GM19324 (cell line): Measurements from ENCODE around the gene BTNL2.

Source experiments
- ATAC-seq: cut with Tn5 transposase; IDR thresholded peaks from one replicate; pipeline ENCODE4 v1.9.1; 2021; ENCODE audit warnings: mild to moderate bottlenecking, moderate library complexity; ENCODE audit not compliant: unreplicated experiment, low FRiP score

The BTNL2 gene

DNA sequence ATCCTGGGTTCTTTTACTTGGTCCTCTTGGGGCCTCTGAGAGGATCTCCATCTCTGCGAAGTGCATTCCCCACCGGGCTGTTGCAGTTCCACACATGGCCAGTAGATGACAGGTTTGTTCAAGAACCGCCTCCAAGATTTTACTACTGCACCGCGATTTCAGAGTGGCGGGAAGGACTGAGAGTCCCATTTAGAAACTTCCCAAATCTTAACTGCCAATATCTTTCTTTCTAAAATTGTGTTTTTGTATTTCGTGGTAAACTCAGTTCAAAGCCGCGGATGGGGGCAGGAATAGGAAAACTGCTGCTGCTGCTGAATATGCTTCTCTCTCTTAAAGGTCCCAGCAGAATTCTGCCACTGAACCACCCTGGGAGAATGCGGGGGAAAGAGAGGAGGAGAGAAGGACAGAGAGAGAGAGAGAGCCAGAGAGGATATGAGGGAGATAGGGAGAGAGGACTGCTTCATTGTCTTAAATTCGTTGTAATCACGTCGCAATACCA, 8.6 kb upstream of the BTNL2 start:
- no peak for ATAC-seq

GRCh38 chr6:32413427-32414047, 6.6 kb upstream of the BTNL2 start:
- no peak for ATAC-seq

- no peak for ATAC-seq
These were observed 4.8 kb upstream of the BTNL2 start for GRCh38 chr6:32411566-32412327.

DNA sequence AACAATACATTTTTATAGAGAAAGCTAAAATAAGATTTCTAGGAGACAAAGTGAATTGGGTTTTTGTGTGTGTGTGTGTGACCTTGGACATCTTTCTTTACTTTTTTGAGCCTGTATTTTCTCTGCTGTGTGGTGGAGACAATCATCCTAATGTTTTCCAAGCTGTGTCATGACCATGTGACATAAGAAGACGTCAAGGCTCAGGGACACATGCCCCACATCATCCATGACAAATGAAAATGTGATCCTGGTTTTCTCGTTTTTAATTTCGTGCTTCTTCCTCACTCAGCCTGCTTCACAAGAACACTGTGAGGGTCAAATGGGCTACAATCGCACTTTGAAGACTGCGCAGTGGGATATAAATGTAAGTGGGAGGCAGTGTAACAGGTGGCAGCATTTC, 3.9 kb upstream of the BTNL2 start:
- no peak for ATAC-seq

- ATAC-seq, result no peak
These were observed 784 bp downstream of the BTNL2 start for GRCh38 chr6:32406197-32406596.

- no peak for ATAC-seq
These were observed 1.3 kb downstream of the BTNL2 start for GRCh38 chr6:32405656-32406055.

DNA sequence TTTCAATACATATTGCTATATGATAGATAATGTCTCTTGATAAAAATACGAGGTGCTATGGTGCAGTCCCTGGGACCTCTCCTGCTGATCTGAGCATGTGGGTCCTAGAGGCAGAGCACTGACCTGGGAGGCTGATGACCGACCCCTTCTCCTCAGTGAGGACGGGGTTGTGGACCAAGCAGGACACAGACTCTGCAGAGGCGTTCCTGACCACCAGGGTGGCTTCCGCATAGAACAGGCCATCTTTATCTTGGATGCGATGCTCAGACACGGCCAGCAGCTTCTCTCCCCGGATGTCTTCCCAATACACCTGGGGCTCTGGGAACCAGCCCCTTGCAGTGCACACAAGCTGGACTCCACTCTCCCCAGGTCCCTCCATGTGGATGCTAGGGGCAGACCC, 4.2 kb downstream of the BTNL2 start:
- no peak for ATAC-seq

GRCh38 chr6:32401284-32401963, 5.6 kb downstream of the BTNL2 start:
- ATAC-seq, result no peak

- peak; percentile 81 for ATAC-seq
These were observed 9.6 kb downstream of the BTNL2 start for GRCh38 chr6:32397252-32397920.

DNA sequence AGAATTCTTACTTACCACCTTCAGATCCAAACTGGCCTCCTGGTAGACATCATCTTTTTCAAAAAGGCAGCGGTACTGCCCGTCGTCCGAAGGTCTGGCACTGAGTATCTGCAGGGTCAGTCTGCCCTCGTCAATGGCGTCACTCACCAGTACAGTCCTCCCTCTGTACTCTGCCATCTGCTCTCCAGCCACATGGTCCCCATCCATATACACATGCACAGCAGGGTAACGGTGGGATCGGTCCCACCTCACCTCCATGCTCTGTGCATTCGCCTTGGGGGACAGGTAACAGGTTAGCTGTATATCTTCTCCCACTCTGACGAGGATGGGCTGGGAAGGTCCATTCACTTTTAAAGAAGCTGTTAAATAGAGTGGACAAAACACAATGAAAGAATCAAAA, 11.0 kb downstream of the BTNL2 start:
- no peak for ATAC-seq

GRCh38 chr6:32393665-32394420, 13.1 kb downstream of the BTNL2 start:
- no peak for ATAC-seq

- no peak for ATAC-seq
These were observed 15.5 kb downstream of the BTNL2 start for GRCh38 chr6:32391505-32391904.

- no peak for ATAC-seq
These were observed 19.2 kb downstream of the BTNL2 start for GRCh38 chr6:32387589-32388340.

DNA sequence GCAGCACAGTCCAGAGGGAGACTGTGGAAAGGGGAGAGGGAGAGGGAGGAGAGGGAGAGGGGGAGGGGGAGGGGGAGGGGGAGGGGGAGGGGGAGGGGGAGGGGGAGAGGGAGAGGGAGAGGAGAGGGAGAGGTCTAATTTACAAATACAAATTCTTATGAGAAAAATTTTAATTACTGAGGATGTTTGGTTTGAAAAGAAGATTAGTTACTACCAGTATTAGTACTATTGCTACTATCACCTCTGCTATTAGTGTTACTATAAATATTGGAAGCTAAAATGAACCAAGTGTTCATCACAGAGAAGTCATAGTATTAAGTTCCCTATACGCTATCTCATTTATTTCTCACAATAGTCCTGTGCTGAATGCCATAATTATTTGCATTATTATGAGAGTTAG, 20.9 kb downstream of the BTNL2 start:
- no peak for ATAC-seq

- ATAC-seq, result no peak
These were observed 24.1 kb downstream of the BTNL2 start for GRCh38 chr6:32382757-32383420.

DNA sequence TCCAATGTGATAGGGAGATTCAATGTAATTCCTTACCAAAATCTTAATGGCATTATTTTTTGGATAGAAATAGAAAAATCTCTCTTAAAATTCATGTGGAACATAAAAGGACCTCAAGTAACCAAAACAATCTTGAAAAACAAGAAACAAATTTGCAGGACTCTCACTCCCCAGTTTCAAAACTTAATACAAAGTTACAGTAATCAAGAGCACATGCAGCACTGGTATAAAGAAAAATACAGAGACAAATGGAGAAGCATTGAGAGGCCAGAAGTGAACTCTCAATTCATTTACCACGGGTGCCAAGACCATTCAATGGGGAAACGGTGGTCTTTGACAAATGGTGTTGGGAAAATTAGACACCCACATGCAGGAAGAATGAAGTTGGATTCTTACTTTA, 27.4 kb downstream of the BTNL2 start:
- ATAC-seq, result no peak

DNA sequence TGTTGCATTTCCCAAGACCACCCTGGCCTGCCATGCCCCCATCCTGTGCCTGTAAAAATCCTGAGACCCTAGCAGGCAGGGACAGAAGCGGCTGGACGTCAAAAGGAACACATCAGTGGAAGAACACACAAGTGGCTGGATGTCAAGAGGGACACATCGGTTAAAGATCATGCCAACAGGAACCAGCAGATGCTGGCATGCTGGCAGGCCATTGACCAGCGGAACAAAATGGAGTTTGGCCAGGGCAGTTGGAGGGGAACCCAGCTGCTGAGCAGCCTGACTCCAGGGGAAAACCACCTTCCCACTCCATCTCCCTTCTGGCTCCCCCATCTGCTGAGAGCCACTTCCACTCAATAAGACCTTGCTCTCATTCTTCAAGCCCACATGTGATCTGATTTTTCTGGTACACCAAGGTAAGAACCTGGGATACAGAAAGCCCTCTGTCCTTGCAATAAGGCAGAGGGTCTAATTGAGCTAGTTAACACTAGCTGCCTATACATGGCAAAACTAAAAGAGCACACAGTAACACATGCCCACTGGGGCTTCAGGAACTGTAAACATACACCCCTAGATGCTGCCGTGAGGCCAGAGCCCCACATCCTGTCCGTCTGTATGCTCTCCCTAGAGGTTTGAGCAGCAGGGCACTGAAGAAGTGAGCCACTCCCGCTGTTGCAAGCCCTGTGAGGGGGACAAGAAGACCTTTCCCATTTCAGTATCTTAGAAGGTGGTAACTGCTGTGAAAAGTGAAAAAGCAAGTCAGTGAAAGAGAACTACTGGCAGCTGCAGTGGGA, 31.0 kb downstream of the BTNL2 start:
- ATAC-seq, result peak; percentile 48

GRCh38 chr6:32371803-32372202, 35.2 kb downstream of the BTNL2 start, which contains the start of gene TSBP1:
TSBP1 (minus strand) TSS chr6:32371903; CDS start chr6:32371706, 197 bp downstream.
- no peak for ATAC-seq
